GM12878 (cell line): Measurements from ENCODE around the gene CD14. TPM values are rescaled to one million over a fixed set of nuclear protein-coding genes. Genes with fewer than 3 reads are reported as not detected.

ENCODE experiments used
- ATAC-seq: fragments of 200-7000 bp; cut with Tn5 transposase; 3 replicates; pipeline ENCODE4 v1.9.1; 2020; ENCODE audit warnings: mild to moderate bottlenecking, moderate library complexity
- BruUV-seq: library from RNA; stranded (reverse); fragments of 400-500 nt; replicated peaks from 2 replicates; lab custom pipeline; 2021; lab: Mats Ljungman, UMichigan
- CTCF ChIA-PET: fragments of 300-600 bp; sonication (Branson Sonifier 250); formaldehyde crosslinking; extraction: SDS; loops from one replicate; lab custom pipeline; 2021; ENCODE audit warnings: inconsistent platforms; lab: Yijun Ruan, JAX
- POLR2A ChIA-PET: fragments of 350-600 bp; formaldehyde crosslinking; extraction: SDS; loops from one replicate; lab custom pipeline; 2021; ENCODE audit warnings: inconsistent platforms; lab: Charles Lee
- RAD21 ChIA-PET: fragments of 300-600 bp; sonication (Branson Sonifier 250); formaldehyde crosslinking; loops from one replicate; lab custom pipeline; 2023; ENCODE audit warnings: antibody characterized with exemption; ENCODE audit not compliant: unreplicated experiment; lab: Charles Lee
- SMC1A ChIA-PET: fragments of 300-600 bp; sonication (Branson Sonifier 250); formaldehyde crosslinking; loops from one replicate; lab custom pipeline; 2023; ENCODE audit not compliant: unreplicated experiment, uncharacterized antibody; lab: Charles Lee
- DNase-seq: peaks from one replicate; pipeline ENCODE4 v3.0.0-alpha.2; 2011; ENCODE audit warnings: low read depth, low spot score
- FAIRE-seq: peaks from 3 replicates; lab custom pipeline; 2011; peaks lifted over from hg19 to GRCh38; lab: Jason Lieb, UNC
- H2AFZ ChIP-seq: 2 replicates; pipeline ENCODE4 v1.6.0; 2011; ENCODE audit warnings: low read depth, low read length, control low read depth; ENCODE audit not compliant: control insufficient read depth
- H3K27ac ChIP-seq: 2 replicates; pipeline ENCODE4 v1.5.1; 2011; ENCODE audit warnings: control low read depth; ENCODE audit not compliant: control insufficient read depth, insufficient read depth
- H3K27me3 ChIP-seq, 2 experiments: replicated peaks in 1 of 2; 2 replicates each; pipeline versions ENCODE4 v1.6.0 to v1.6.1; 2011; ENCODE audit warnings: low read length in 1 of 2; ENCODE audit not compliant: control insufficient read depth in 2 of 2, insufficient read depth in 2 of 2
- H3K36me3 ChIP-seq, 2 experiments: 2 replicates each; pipeline ENCODE4 v1.5.1; 2011; ENCODE audit warnings: low read length in 1 of 2; ENCODE audit not compliant: control insufficient read depth in 2 of 2, insufficient read depth in 2 of 2
- H3K4me1 ChIP-seq: 2 replicates; pipeline ENCODE4 v1.6.1; 2011; ENCODE audit warnings: mild to moderate bottlenecking, low read length, moderate library complexity, mixed read lengths; ENCODE audit not compliant: control insufficient read depth, insufficient read depth
- H3K4me2 ChIP-seq: 2 replicates; pipeline ENCODE4 v1.6.0; 2011; ENCODE audit warnings: control low read depth; ENCODE audit not compliant: control insufficient read depth, insufficient read depth
- H3K4me3 ChIP-seq: fragments of 200-600 bp; sonication (generic); 2 replicates; pipeline ENCODE4 v1.5.1; 2016
- H3K79me2 ChIP-seq: 2 replicates; pipeline ENCODE4 v1.6.0; 2011; ENCODE audit warnings: low read length; ENCODE audit not compliant: control insufficient read depth, insufficient read depth
- H3K9ac ChIP-seq: 2 replicates; pipeline ENCODE4 v1.8.0; 2011; ENCODE audit warnings: low read length, control low read depth, mixed read lengths; ENCODE audit not compliant: control insufficient read depth, insufficient read depth
- H3K9me3 ChIP-seq: replicated peaks from 3 replicates; pipeline ENCODE4 v1.5.1; 2011; ENCODE audit warnings: mild to moderate bottlenecking, low read length; ENCODE audit not compliant: control insufficient read depth, insufficient read depth
- H4K20me1 ChIP-seq: 2 replicates; pipeline ENCODE4 v1.6.0; 2011; ENCODE audit not compliant: control insufficient read depth, insufficient read depth
- CBX5 ChIP-seq: sonication (generic); IDR thresholded peaks from 2 replicates; pipeline ENCODE4 v1.6.1; 2016; ENCODE audit warnings: low read depth, moderate library complexity, mild to moderate bottlenecking, inconsistent platforms
- HCFC1 ChIP-seq: fragments of 150-350 bp; IDR thresholded peaks from 2 replicates; pipeline ENCODE4 v1.6.1; 2014; ENCODE audit warnings: low read length
- HDAC2 ChIP-seq: fragments of 200-600 bp; sonication (generic); IDR thresholded peaks from 2 replicates; pipeline ENCODE4 v1.6.1; 2017
- PAX5 ChIP-seq: IDR thresholded peaks from 2 replicates; pipeline ENCODE4 v1.6.1; 2011; ENCODE audit warnings: low read depth, low read length, borderline replicate concordance
- PML ChIP-seq: IDR thresholded peaks from 2 replicates; pipeline ENCODE4 v1.6.1; 2012; ENCODE audit warnings: low read length, inconsistent platforms
- POLR2A ChIP-seq: IDR thresholded peaks from 2 replicates; pipeline ENCODE4 v1.6.1; 2011; ENCODE audit warnings: low read depth, mild to moderate bottlenecking, low read length
- POU2F2 ChIP-seq: IDR thresholded peaks from 3 replicates; pipeline ENCODE4 v1.6.1; 2011; ENCODE audit warnings: low read depth, mild to moderate bottlenecking, low read length, borderline replicate concordance
- RBBP5 ChIP-seq: fragments of 200-600 bp; sonication (generic); conservative IDR thresholded peaks from 2 replicates; pipeline ENCODE4 v1.6.1; 2016
- YBX1 ChIP-seq: fragments of 450-650 bp; IDR thresholded peaks from 2 replicates; pipeline ENCODE4 v1.6.1; 2016; ENCODE audit warnings: antibody characterized with exemption
- ZNF24 ChIP-seq: fragments of 450-650 bp; IDR thresholded peaks from 2 replicates; pipeline ENCODE4 v1.6.1; 2017; ENCODE audit warnings: antibody characterized with exemption, mild to moderate bottlenecking
- WGBS: methylation state at CpG from one replicate; pipeline ENCODE4 v1.1.6; 2016; ENCODE audit warnings: low lambda C conversion rate; ENCODE audit not compliant: insufficient replicate concordance, insufficient coverage; ENCODE audit errors: missing lambda C conversion rate; 5-methylcytosine and 5-hydroxymethylcytosine counted together
- in situ Hi-C: fragments of 300-500 bp; cut with MboI; formaldehyde crosslinking; loops from 9 replicates; pipeline ENCODE4 v1.14.3; 2018; ENCODE audit warnings: mixed read lengths
- intact Hi-C: fragments of 100-400 bp; cut with micrococcal nuclease; formaldehyde crosslinking; loops from one replicate; pipeline ENCODE4 v1.14.2; 2022; ENCODE audit not compliant: unreplicated experiment
- polyA plus RNA-seq, 11 experiments: library from polyadenylated mRNA; depleted of rRNA in 4 of 11; unstranded in 6 of 11; stranded (reverse) in 5 of 11; fragments of >200 nt; fragmentation: Nextera tagmentation in 4 of 11; fragmentation: Illumina TruSeq in 1 of 11; extraction: Ambion mirVana in 4 of 11; extraction: Trizol in 1 of 11; gene quantifications; 1 replicate in 1 of 11; 2 replicates in 10 of 11; pipeline versions ENCODE4 v1.2.1 to v1.2.3, GENCODE V29; 2011 to 2016; ENCODE audit warnings: inconsistent platforms in 2 of 11, missing spikeins in 2 of 11, low read depth in 1 of 11
- total RNA-seq, 4 experiments: library from RNA; depleted of rRNA in 3 of 4; stranded (reverse); fragments of >200 nt in 3 of 4; fragmentation: Illumina TruSeq in 1 of 4; extraction: Trizol in 1 of 4; gene quantifications; 2 replicates each; pipeline versions ENCODE4 v1.2.1 to v1.2.3, GENCODE V29; 2013 to 2021

CD14 gene
- total and polyA plus RNA-seq, 10 of the 15 experiments (the other 5 are each of a cell fraction or from before 2014, with no cell fraction given), result 0.09 to 0.72 (median 0.18) TPM; not detected in 5

GRCh38 chr5:140674629-140675028 lies 41.7 kb upstream of the CD14 start:
- Histone ChIP-seq H3K4me1 (no peaks in the 10 kb centered on the region), H2AFZ (no peak overlapping the region), H4K20me1 (no peaks in the 10 kb centered on the region; the same call in 1 of the 2 replicates), H3K79me2 (no peaks in the 10 kb centered on the region), H3K27ac (no peak overlapping the region), H3K9me3 (no peaks in the 10 kb centered on the region), H3K4me3 (no peak overlapping the region), H3K9ac (no peak overlapping the region), H3K4me2 (no peak overlapping the region), H3K27me3 (no peaks in the 10 kb centered on the region), H3K36me3 (peaks cover 26 to 31% of the 10 kb centered on the region in 2 experiments)
- no peak for FAIRE-seq
- no peak for DNase-seq
- ChIA-PET POLR2A (interaction anchor here (0.7 to 1.1 kb wide), 2 partner anchors 9 to 273 kb away, joined by 3 to 4 read pairs; partner anchors contain the start of gene ANKHD1), CTCF (interaction anchor here (0.6 to 1.5 kb wide), 6 partner anchors 10 to 302 kb away, joined by 3 to 5 read pairs (median 3); partner anchors contain the start of genes HARS1, HARS2, IK and NDUFA2), RAD21 (interaction anchor here (0.8 to 0.9 kb wide), 2 partner anchors 36 to 46 kb away, joined by 3 to 6 read pairs; no protein-coding TSS in a partner anchor), SMC1A (interaction anchor here (1.0 kb wide), 1 partner anchor 9 kb away, joined by 3 read pairs; no protein-coding TSS in a partner anchor)
- 100% methylated on average over 4 of the region's 4 CpGs for WGBS
- TF ChIP-seq CBX5 (no peak), POLR2A (peak; percentile 28; the same call in 1 of the 2 replicates)
- no peak for ATAC-seq
- in situ Hi-C loops (no loop called here), intact Hi-C loops (no loop called here)
- BruUV-seq, result no TSS peak

GRCh38 chr5:140674211-140674610 lies 41.2 kb upstream of the CD14 start:
- Histone ChIP-seq H3K27ac (no peak overlapping the region), H3K79me2 (no peaks in the 10 kb centered on the region), H3K36me3 (peaks cover 28 to 31% of the 10 kb centered on the region in 2 experiments), H3K4me3 (no peak overlapping the region), H3K9ac (no peak overlapping the region), H3K4me1 (no peaks in the 10 kb centered on the region), H3K4me2 (no peak overlapping the region), H4K20me1 (no peaks in the 10 kb centered on the region; the same call in 1 of the 2 replicates), H3K27me3 (no peaks in the 10 kb centered on the region), H3K9me3 (no peaks in the 10 kb centered on the region), H2AFZ (no peak overlapping the region)
- intact Hi-C loops, result no loop called here
- ChIA-PET SMC1A (no interaction called here), POLR2A (interaction anchor here (1.1 kb wide), 1 partner anchor 9 kb away, joined by 3 read pairs; no protein-coding TSS in a partner anchor), CTCF (interaction anchor here (1.1 to 1.5 kb wide), 2 partner anchors 10 to 302 kb away, joined by 3 to 5 read pairs; partner anchors contain the start of gene WDR55), RAD21 (interaction anchor here (0.8 kb wide), 1 partner anchor 46 kb away, joined by 3 read pairs; no protein-coding TSS in a partner anchor)
- FAIRE-seq (no peak), ATAC-seq (no peak; the same call in 2 of the 3 replicates), DNase-seq (no peak)
- in situ Hi-C loops, result no loop called here
- no peak for TF ChIP-seq POU2F2
- no peak for TF ChIP-seq RBBP5
- no peak for TF ChIP-seq PAX5
- no peak for TF ChIP-seq HCFC1
- no peak for TF ChIP-seq ZNF24
- no peak for TF ChIP-seq PML
- no peak for TF ChIP-seq CBX5
- no peak for TF ChIP-seq HDAC2
- TF ChIP-seq YBX1, result no peak
- BruUV-seq, result TSS peak; percentile 70
- WGBS, result 66% methylated on average over 2 of the region's 2 CpGs
